Hematopoietic multipotent progenitor cell treated with erythropoietin and hydrocortisone succinate and interleukin-3 and kit ligand, for 4 days (in vitro differentiated cells): ENCODE results near the gene SMIM9.

Experiments used
- DNase-seq: peaks from one replicate; pipeline ENCODE4 v3.0.0-alpha.2; 2015

The SMIM9 gene

DNA sequence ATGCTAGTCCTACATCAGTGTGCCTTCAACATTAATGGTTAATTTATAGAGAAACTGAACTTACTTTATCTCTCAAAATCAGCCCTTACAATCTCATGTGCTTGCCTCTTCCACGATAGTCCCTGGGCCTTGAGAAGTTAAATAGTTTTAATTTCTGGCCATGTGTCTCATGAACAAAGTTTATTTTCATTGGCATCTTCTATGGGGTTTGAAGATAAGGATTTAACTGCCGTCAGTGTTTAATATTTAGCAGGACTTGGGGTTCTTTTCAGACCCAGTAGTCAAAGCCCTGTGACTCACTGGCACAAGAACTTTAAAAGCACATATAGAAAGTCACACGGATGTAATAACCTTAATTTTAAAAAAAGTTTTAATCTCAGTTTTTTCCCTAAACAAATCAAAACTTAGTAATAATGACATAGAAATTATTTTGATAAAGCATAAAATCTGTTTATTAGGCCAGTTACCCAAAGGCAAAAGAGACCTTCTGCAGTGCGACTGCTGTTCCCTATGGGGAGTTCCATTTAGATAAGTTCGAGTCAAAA is 19.1 kb downstream of the SMIM9 start:
- DNase-seq = no peak

DNA sequence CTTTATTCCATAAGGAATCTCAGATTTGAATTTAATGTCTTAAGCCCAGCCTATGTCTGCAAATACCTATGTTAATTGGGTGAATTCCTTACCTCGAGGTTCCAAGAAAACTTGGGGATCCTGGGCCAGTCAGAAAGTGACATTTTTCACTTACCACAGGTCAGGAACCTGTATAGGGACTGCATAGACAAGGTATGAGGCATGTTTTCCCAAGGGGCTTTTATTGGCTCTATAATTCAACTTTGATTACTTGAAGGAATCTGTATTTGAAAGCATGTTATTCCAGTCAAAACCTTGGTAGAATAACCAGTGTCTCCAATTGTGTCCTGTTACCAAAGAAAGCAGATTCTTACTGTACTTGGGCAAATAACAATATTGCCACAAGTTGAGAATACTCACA is 20.7 kb downstream of the SMIM9 start:
- no peak for DNase-seq

DNA sequence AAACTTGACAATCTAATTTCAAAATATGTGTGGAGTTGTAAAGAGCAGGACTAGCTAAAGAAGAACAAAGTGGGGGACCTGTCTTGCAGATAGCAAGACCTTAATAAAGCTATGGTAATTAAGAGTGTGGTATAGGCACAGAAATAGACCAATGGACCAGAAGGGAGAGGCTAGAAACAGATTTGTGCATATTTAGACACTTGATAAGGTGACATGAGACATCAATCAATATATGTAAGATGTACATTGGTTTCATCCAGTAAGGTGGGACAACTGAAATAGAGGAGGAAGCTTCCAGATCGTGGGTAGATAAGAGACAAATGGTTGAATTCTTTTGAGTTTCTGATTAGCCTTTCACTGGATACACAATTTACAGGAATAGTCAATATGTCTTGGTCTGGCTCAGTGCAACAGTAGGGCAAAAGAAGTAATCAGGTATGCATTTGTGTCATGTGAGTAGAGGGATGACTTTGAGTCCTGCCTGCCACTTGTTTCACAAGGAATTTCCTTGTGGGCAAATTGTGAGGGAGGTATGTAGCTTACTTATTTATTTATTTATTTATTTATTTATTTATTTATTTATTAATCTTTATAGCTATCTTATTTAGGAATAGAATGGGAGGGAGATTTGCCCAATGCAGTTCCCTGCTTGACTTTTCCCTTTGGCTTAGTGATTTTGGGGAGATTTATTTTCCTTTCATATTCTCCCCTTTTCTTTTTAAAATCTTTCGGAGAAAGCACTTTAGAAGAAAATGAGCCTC is 21.9 kb downstream of the SMIM9 start:
- DNase-seq = no peak

DNA sequence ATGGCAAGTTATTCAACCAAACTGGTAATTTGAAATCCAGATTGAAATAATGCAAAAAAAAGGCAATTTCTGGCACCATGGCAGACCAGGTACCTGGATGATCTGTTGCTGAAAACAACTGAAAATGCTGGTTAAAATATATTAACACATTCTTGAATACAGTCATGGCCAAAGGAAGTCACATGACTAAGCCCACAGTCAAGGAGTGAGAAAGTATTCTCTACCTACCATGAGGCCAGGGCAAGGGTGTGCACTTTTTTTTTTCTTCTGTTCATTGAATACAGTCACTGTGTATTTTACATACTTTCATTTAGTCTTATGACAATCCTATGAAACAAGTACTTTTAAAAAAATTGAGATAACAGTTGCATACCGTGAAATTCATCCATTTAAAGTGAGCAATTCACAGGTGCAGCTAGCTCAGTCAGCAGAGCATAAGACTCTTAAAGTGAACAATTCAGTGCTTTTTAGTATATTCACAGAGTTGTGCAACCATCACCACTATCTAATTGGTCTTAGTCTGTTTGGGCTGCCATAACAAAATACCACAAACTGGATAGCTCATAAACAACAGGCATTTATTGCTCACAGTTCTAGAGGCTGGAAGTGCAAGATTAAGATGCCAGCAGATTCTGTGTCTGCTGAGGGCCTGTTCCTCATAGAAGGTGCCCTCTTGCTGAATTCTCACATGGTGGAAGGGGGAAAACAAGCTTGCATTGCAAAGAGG is 24.4 kb downstream of the SMIM9 start:
- DNase-seq = no peak

DNA sequence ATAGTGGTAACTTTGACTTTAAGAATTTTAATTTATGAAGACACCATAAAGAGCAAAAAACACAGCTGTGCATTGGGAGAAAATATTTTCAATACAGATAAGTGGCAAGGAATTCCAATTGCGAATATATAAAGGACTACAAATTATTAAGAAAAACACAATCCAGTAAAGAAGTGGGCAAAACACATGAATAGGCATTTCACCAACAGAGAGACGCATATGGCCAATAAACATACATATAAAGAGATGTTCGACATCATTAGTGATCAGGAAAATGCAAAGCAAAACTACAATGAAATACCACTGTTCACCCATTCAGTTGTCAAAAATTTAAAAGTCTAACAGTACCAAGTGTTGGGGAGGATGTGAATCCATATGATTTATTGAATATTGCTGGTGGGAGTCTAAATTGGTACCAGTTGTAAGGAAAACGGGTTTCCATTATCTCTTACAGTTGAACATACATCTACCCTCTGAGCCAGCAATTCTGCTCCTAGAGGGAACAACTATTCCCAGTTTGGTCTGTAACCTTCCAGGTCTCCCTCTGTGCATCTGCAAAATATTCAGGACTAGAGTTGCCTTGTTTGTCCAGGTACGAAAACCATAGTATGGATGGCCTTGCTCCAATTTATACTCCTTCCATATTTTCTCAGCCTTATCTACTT is 27.5 kb downstream of the SMIM9 start:
- no peak for DNase-seq

DNA sequence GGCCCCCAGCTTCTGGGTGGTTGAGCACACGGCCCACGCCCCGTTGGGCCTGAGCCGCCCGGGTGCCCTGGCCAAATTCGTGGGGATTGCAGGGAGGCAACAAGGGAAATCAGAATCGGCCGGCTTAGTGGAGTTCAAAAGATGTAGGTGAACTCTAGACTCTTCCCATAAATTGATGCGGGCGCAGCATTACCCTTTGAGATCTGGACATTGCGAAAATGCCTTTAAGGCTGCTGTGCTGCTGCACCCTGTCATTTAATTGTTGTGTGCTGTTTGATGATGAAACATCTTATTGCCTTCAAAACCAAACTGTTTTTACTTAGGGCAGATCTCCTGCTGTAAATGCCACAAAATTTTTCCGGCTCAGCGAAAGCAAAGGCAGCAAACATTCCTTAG is 28.8 kb downstream of the SMIM9 start:
- no peak for DNase-seq

DNA sequence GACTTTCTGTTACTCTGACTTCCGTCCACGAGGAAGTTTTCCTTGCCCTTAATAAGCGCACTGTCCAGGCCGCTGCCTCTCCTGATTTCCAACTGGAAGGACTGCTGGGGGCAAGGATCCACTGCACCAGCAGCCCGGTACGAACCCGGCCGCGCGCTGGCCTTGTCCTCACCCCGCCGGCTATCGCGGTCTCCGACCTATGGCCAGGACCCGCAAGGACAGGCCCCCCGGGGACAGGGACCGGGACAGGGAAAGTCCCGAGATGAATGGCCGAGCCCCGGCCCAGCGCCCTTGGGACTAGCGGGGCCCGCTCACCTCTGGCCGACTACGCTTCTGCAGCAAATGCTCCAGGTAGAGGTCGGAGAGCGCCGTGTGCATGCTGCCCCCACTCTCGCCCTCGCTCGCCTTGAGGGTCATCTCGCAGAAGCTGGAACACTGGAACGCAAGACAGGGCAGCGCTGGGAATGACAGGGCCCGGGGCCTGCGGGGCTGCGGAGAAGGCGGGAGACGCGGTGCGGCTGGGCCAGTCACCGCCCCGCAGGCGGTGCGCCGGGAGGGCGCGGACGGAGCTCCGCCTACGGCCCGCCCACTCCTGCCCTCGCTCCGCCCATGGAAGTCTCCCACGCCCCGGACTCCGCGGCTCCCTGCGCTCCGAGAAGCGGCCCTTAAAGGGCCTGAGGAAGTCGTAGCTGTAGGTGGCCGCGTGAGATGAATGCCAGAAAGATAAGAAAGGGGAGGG is 29.3 kb downstream of the SMIM9 start, which contains the start of gene MPP1:
TSS of gene MPP1 (minus strand) at position 529 of the 739 bp plus-strand sequence. CDS start at position 417, 112 bp downstream.
- peak; percentile 91 for DNase-seq

DNA sequence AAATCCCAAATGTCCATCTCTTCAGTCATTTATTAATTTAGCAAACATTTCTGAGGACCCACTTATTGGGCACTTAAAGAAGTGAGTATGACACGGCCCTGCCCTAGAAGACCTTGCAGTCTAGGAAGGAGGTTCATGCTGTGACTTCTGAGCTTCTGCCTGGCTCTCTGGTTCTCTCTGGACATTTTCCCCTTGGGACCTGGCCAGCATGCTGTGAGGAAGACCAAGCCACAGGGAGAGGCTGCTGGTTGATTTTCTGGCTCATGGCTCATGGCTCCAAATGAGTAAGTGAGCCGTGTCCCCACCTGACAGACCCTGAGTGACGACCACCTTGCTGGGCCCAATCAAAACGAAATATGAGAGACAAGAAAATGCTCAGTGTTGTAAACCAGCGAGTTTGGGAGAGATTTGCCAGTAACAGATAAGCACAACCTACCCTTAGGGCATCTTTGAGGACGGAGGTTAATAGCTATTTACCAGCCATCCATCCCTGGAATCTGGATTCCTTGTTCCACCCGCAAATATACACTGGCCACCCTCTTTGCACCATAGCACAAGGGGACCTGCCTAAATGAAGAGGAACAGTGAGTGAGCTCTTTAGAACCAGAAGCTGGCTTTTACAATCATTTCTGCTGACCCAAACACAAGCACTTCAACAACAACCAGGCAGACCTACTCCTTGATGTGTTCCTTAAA is 30.1 kb downstream of the SMIM9 start:
- no peak for DNase-seq

DNA sequence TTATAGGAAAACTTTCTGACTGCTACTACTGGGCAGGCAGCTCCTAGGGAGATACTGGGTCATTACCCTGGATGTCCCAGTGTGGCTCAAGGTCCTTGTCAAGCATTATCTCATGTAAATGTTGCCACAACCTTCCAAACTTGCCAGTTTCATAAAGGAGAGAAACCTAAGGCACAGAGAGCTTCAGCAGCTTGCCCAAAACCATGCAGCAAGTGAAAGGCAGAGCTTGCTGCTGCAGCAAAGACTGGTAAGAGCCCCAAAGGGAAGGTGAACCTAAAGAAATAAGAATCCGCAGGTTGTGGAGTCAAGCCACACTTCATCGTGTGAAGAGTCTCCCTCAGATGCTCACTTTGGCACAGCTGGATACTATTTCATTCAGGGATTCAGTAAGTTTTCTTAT is 31.5 kb downstream of the SMIM9 start:
- DNase-seq = no peak

DNA sequence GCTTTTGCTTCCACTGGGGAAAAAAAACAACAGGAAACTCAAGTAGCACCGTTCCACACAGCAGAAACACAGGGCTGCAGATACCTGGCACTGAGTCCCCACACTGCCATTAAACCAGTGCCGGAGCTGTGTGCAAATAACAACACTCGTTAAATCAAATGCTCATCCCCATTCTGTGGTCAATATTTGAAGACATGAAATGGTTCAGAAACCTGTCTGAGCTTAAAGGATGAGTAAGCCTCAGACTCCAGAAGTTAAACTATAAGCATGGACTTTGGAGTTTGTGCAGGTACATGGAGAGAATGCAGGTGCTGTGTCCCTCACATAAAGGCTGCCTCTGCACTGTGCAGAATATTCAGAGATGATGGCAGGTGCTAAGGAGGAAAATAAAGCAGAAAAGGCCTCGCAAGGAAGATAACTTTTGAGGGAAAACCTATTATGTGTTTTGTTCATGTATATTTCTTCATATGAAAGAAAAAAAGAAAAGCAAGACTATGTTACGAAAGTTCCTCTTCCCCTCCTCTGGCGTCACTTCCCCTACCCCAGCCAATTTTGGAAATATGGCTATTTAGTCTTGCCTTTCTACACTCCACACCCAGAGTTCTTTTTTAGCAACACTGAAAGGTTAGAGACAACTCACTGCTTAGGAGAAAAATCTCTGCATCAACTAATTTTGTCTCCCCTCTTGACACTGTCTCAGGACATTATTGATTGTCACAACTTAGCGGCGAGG is 33.8 kb downstream of the SMIM9 start:
- peak; percentile 53 for DNase-seq

DNA sequence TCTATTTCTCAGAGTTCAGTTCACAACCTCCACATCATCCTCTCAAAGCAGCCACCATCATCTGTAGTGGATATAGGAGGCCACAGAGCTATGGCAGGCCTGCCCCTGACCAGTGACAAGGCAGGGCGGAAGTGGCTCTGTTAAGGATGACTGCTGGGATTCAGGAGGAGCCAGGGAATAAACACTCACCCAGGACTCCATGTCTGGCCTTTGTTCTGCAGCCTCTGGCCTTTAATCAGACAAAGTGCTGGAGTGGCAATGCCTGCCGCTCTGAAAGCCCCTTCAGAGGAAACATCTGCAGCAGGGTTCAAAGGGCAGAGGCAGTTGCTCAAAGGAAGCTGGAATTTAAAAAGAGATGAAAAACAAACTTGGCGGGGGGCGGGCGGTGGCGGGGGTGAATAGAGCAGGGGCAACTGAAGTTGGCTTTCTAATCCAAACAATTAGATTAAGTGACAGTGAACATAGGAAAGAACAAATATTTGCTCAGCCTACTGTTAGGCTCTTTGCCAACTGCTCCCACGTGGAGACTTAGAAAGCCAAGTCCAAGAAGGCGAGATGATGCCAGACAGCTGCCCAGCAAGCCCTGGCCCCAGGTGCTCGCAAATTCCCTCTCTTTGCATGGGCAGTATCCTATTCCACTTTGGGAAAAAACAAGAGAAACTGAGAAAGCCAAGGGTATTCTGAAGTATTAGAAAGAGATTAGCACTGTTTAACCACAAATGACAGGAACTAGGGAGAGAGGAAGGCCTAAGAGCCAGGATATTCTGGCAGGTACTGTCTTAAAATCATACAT is 34.7 kb downstream of the SMIM9 start:
- no peak for DNase-seq

DNA sequence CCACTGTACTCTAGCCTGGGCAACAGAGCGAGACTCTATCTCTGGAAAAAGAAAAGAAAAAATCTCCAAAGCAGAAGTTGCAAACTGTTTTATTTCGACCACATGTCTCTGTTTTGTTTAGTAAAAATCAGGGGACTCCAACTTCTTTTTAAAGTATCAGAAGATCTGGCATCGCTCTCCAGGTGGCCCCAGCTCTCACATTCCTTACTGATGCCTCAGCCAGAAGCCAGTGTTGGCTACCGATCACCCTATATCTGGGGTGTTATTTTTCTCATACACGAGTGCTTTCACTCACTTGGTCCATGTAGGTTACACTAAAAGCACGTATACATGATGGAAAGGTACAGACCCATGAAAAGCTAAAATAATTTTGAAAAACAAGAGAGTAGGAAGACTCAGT is 37.5 kb downstream of the SMIM9 start:
- no peak for DNase-seq

DNA sequence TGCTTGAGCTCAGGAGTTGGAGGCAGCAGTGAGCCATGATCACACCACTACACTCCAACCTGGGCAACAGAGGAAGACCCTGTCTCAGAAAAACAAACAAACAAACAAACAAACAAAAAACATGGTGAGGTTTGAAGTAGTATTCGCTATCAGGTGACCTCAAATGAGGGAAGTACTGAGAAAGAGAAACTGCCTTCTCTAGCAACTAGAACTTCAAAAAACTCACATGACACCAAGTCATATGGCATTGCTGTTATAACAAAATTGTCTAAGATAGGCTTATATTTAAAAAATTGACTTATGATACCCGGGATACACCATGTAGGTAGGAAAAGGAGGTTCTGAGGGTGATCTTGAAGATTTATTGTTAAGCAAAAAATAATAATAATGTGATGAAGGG is 39.4 kb downstream of the SMIM9 start:
- DNase-seq = no peak

DNA sequence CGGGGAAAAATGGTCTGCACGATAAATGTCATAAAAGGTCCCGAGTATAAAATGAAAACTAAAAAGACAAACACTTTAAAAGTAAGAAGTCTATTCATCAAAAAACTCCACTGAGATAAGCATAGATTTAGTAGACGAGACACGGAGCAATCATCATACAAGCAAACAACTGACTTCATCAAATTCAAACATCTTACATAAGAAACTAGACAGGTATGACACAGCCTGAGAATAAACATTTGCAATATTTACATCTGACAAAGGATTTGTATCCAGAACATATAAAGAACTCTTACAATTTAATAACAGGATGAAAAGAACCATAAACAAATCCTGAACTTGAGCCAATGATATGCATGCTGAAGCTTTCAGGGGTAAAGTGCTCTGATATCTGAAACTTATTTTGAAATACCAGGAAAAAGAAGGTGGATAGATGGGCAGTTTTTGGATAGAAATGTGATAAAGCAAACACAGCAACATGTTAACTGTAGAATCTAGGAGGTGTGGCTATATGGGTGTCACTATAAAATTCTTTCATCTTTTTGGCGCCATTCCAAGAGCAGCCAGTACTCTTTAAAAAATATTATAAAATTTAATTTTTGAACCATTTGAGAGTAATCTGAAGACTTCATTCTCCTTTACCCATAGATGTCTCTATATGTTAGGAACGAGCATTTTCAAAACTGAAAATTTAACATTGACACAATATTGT is 41.2 kb downstream of the SMIM9 start:
- no peak for DNase-seq

DNA sequence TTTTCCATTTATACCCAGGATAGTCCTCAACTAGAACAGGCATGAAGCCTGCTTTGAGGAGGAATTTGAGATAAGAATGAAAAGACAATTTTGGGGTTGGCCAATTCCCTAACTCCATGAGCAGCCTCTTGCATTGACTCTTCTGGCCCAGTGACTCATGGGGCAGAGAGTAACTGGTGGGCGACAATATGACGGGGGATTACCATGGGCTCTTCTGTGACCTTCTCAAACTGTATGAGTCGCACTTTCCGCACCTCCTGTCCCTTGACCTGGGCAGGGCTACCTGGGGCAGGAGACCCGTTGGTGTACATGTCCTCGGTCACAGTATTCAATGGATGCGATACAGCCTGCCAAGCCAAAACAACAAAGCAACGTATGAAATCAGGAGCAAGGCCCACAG is 42.5 kb downstream of the SMIM9 start:
- DNase-seq = no peak

DNA sequence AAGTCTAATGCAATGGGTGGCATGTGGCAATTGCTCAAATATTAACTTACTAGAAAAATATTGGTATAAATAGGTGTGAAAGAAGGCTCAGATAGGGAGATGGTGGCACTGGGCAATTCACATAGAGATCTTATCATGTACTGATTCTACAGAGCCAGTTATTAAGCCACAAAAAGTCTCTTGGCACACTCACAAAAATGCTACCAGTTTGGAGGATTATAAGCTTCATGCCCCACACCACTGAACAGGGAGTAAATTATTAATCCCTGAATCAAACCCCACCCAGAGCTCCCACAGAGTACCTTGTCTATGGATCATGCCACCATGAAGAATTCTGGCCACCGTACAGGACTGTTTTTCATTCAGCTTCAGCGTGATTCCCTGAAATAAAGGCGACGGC is 43.0 kb downstream of the SMIM9 start:
- DNase-seq = no peak

DNA sequence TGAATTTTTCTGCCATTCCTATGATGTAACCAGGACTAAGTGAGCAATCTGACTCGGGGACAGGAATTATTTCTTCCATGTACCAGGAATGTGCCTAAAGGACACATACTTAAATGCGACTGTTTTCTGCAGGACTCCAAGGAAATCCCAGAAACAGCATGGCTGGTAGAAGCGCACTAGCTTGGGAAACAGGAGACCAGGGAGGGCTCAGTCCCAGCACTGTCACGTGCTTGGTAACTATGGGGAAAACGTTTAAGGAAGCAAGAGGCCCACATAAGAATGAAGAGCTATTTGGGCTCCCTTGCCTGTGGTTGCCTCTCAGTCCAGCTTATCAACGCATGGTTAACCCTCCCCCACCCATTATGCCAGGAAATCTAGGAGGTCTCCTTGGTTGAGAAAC is 48.7 kb downstream of the SMIM9 start:
- DNase-seq = peak; percentile 73

DNA sequence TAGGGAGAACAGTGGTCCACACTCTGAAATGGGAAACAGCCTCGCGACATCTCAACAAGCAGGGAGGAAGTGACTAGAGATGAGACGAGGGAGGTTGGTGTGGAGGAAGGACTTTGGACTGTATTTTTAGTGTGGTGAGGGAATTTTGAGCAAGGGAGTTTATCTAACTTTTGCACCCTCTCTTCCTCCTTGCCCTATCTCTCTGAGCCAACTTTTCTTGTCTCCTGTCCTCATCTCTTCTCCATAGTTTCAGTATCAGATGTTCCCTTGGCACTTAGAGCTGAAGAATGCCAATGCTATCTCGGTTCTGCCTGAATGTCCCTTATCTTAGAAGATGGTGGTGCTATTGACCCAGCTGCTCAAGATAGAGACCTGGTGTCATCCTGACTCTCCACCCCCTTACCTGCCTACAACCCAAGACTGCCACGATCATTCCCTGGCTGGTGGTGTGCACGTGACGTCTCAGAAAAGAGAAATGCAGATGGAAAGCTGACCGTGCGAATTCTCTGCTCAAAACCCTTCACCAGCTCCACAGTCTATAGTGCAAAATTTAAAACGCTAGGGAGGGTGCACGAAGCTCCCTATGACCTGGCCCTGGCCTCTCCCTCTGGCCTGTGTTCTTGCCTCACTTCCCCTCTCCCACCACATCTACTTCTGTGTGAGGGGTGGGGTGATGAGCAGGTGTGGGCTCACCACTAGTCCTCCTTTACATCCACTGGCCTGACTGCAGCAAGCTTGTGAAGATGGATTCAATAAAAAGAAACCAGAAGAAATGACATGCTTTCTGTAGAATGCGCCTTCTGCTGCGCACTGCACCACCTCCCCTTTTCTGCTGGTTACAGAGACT is 50.1 kb downstream of the SMIM9 start:
- DNase-seq = peak; percentile 81

DNA sequence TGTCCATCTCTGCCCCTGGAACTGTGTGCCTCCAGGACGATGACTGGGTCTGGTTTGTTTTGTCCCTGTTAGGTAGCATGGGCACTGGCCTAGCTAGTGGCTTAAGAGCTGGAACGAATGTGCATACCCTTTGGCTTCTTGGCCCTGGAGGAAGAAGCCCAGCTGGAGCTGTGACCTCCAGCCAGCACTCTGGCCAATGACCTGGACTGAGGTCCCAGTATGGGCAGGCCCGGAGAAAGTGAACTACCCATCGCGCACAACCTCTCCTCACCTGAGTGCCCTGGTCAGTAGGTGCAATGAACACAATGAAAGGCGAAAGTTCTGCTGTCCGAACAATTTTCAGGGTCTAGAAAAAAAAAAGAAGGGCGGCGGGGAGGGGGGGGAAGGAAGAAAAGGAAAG is 53.5 kb downstream of the SMIM9 start:
- DNase-seq = no peak
